Measurements from ENCODE around the gene ASB13.

ASB13 gene

DNA sequence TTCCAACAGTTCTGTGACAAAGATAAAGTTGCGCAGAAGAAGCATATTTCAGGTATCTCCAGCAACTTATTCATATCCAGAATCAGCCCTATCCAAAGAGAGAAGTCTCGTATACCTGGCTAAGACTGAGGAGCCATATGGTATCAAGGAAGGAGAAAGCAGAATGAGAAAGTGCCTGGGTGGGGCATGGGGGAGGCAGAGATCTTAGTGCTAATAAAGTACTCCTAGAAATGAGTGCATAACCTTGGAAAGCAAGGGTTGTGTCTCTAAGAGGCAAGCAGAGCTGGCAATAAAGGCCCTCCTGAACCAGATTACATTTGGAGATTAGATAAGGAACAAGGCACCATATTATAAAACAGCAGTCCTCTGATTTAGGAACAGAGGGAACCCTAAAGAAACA, 30.9 kb upstream of the ASB13 start:
- no peak overlapping the region for H3K4me3 ChIP-seq (ENCODE audit: low read depth, low read length)
- TF ChIP-seq, protein P1, sequence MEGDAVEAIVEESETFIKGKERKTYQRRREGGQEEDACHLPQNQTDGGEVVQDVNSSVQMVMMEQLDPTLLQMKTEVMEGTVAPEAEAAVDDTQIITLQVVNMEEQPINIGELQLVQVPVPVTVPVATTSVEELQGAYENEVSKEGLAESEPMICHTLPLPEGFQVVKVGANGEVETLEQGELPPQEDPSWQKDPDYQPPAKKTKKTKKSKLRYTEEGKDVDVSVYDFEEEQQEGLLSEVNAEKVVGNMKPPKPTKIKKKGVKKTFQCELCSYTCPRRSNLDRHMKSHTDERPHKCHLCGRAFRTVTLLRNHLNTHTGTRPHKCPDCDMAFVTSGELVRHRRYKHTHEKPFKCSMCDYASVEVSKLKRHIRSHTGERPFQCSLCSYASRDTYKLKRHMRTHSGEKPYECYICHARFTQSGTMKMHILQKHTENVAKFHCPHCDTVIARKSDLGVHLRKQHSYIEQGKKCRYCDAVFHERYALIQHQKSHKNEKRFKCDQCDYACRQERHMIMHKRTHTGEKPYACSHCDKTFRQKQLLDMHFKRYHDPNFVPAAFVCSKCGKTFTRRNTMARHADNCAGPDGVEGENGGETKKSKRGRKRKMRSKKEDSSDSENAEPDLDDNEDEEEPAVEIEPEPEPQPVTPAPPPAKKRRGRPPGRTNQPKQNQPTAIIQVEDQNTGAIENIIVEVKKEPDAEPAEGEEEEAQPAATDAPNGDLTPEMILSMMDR (IDR thresholded peaks at IDR 0.05; ENCODE audit: insufficient read depth, low read depth, low read length, missing control alignments): no peak
- DNase-seq (ENCODE audit: low read depth): no peak

DNA sequence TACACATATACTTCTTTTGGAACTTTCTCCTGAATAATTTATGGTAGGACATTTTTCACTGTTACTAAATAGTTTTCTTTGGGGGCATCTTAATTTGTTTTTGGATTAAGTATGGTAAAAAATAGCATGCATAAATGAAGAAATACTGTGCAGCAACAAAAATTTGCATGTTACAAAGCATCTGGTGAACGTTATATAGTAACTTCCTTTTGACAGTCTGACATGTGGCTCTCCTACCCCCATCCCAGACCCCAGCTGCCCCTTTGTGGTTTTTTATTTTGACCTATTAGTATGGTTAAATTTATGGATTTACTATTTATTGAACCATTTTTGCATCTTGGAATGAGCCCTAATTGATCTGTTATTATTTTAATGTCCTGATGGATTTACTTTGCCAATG, 28.2 kb upstream of the ASB13 start:
- TF ChIP-seq, protein P1 (IDR thresholded peaks at IDR 0.05; ENCODE audit: insufficient read depth, low read depth, low read length, missing control alignments): no peak
- no peak overlapping the region for H3K4me3 ChIP-seq (ENCODE audit: low read depth, low read length)
- DNase-seq (ENCODE audit: low read depth): no peak

DNA sequence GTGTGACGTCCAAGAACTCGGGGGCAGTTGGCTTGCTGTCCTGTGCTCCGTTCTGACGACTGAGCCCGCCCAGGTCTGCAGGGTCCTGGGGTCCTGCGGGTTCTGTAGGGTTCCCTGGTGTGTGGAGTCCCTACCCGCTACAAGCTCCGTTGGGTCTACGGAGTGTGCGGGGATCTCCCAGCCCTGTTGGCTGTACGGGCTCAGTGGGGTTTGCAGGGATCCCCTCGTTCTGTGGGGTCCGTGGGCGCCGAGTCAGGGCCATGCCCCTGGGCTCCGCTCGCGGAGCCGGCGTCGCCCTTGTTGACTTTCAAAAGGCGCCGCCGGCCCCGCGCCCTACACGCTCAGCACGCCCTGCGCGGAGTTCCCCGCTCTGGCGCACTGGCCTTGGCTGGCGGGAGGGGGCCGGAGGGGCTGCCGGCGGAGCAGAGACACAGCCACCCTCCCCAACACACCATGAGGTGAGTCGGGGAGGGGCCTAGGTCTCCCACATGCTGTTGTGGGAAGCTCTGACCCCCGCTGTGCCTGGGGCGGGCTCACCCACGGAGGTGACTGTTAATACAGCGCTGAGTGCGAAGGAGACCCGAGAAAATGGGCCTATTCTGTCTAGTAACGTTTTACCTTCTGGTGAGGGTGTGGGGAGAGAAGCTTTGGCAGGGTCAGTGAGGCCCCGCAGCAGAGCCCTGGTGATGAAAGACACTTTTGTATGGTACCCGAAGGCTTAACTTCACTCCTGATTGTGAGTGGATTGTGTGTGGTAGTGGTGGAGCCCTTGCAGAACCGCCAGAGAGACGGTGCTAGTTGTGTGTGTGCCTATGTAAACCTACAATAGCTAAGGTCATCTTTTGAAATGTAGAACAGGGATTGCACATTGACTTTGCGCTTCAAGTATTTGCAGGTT, 26.3 kb upstream of the ASB13 start:
- H3K4me3 ChIP-seq (ENCODE audit: low read depth, low read length): peak overlapping the region; percentile 49
- TF ChIP-seq, protein P1 (IDR thresholded peaks at IDR 0.05; ENCODE audit: insufficient read depth, low read depth, low read length, missing control alignments): no peak
- peak; percentile 83 for DNase-seq (ENCODE audit: low read depth)

DNA sequence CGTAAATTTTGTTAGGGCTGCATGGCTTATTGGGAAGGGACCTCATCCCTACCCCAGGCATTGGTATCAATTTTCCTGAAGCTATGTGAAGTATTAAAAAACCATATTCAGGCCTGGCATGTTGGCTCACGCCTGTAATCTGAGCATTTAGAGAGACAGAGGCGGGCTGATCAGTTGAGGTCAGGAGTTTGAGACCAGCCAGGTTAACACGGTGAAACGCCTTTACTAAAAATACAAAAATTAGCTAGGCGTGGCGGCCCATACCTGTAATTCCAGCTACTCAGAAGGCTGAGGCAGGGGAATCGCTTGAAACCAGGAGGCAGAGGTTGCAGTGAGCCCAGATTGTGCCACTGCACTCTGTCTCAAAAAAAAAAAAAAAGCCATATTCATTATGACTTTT, 25.4 kb upstream of the ASB13 start:
- TF ChIP-seq, protein P1 (IDR thresholded peaks at IDR 0.05; ENCODE audit: insufficient read depth, low read depth, low read length, missing control alignments): no peak
- H3K4me3 ChIP-seq (ENCODE audit: low read depth, low read length): peak overlapping the region; percentile 49
- no peak for DNase-seq (ENCODE audit: low read depth)

DNA sequence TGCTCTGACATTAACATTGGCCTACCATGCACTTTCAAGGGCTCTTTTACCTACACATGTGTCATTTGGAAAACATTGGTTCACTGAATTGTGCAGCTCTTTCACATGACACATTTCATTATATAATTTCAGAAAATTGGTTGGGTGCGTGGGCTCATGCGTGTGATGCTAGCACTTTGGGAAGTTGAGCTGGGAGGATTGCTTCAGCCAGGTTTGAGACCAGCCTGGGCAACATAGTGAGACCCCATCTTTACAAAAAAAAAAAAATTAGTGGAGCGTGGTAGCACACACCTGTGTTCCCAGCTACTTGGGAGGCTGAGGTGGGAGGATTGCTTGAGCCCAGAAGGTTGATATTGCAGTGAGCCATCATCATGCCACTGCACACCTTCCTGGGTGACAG, 22.2 kb upstream of the ASB13 start:
- no peak for DNase-seq (ENCODE audit: low read depth)
- H3K4me3 ChIP-seq (ENCODE audit: low read depth, low read length): no peak overlapping the region
- TF ChIP-seq, protein P1 (IDR thresholded peaks at IDR 0.05; ENCODE audit: insufficient read depth, low read depth, low read length, missing control alignments): no peak

DNA sequence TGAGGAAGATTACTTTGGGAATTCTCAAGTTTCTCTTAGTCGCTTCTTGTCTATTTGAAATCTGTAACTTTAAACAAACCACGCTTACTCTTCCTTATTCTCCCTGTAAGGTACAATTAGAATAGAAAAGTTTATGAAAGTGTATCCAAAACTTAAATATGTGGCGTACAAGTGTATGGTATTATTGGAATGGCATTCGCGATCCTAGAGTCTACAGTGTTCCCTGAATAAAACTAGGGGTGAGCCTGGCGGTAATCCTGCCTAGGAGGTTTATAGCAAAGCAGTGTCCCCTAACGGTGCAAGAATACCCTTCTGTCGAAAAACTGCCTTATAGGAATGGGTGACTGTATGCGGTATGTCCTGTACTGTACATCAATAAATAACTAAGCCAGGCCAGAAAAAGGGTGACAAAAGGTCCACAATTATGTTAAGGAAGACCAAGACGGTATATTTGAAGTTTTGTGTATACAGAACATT, 19.4 kb upstream of the ASB13 start:
- no peak for DNase-seq (ENCODE audit: low read depth)
- TF ChIP-seq, protein P1 (IDR thresholded peaks at IDR 0.05; ENCODE audit: insufficient read depth, low read depth, low read length, missing control alignments): no peak

More for the DNA sequence above, 19.4 kb upstream of the ASB13 start:
- peak overlapping the region; percentile 75 for H3K4me3 ChIP-seq (ENCODE audit: low read depth, low read length)

Measured in GM12865 (cell line).